GM12874 (cell line): ENCODE measurements around the gene MN1.

ENCODE experiments used
- CTCF ChIP-seq: IDR thresholded peaks from 2 replicates; pipeline ENCODE4 v1.5.1; 2011; ENCODE audit warnings: low read depth, mild to moderate bottlenecking, control low read depth, low read length, moderate library complexity; ENCODE audit not compliant: insufficient read depth

MN1 gene

GRCh38 chr22:27823221-27823620 lies 21.7 kb upstream of the MN1 start:
- TF ChIP-seq CTCF = no peak

- no peak for TF ChIP-seq CTCF
These were observed 19.6 kb upstream of the MN1 start for GRCh38 chr22:27820896-27821866.

- TF ChIP-seq CTCF = no peak
These were observed 15.0 kb upstream of the MN1 start for GRCh38 chr22:27816552-27816951.

- TF ChIP-seq CTCF = no peak
These were observed 14.4 kb upstream of the MN1 start for GRCh38 chr22:27815826-27816530.

- TF ChIP-seq CTCF = no peak
These were observed 13.4 kb upstream of the MN1 start for GRCh38 chr22:27814993-27815392.

- no peak for TF ChIP-seq CTCF
These were observed 10.2 kb upstream of the MN1 start for GRCh38 chr22:27811778-27812177.

- no peak for TF ChIP-seq CTCF
These were observed 9.1 kb upstream of the MN1 start for GRCh38 chr22:27810609-27811151.
